Activated T-helper 1 cell treated with anti-CD3 and anti-CD28 coated beads, Interleukin-2, amount 50 U/mL, for 16 hours (primary cell): ENCODE measurements around the gene USP17L17.
A peak's percentile ranks its signal among the peaks of the same experiment; 100 is the strongest.
"Not testable (repeated sequence)": the region's sequence is repeated elsewhere in the genome, so short reads cannot be mapped to it uniquely, and the experiment has no call there.

Experiments used
- DNase-seq, 2 donors: peaks; one replicate each; pipeline ENCODE4 v3.0.0-alpha.2; 2020; ENCODE audit warnings: low read depth in 1 of 2, low spot score in 1 of 2

The USP17L17 gene

GRCh38 chr4:9243579-9243978 is at the start of gene USP17L17:
TSS of gene USP17L17 (plus strand) at chr4:9243879. CDS start at chr4:9243879, 0 bp downstream.
- DNase-seq, result not testable (repeated sequence)

- not testable (repeated sequence) for DNase-seq
Observed at GRCh38 chr4:9210357-9210756, 33.3 kb upstream of the USP17L17 start, which contains the start of gene USP17L10. TSS of gene USP17L10 (plus strand) at chr4:9210657. CDS start at chr4:9210657, 0 bp downstream.

GRCh38 chr4:9214701-9215100 is 29.0 kb upstream of the USP17L17 start:
- not testable (repeated sequence) for DNase-seq

GRCh38 chr4:9215105-9215504 is 28.6 kb upstream of the USP17L17 start, which contains the start of gene USP17L11:
TSS of gene USP17L11 (plus strand) at chr4:9215405. CDS start at chr4:9215405, 0 bp downstream.
- DNase-seq, result not testable (repeated sequence)

- not testable (repeated sequence) for DNase-seq
Observed at GRCh38 chr4:9219852-9220251, 23.8 kb upstream of the USP17L17 start, which contains the start of gene USP17L12. TSS of gene USP17L12 (plus strand) at chr4:9220152. CDS start at chr4:9220152, 0 bp downstream.

- DNase-seq, result not testable (repeated sequence)
Observed at GRCh38 chr4:9224596-9224995, 19.1 kb upstream of the USP17L17 start, which contains the start of gene USP17L13. TSS of gene USP17L13 (plus strand) at chr4:9224896. CDS start at chr4:9224896, 0 bp downstream.

- not testable (repeated sequence) for DNase-seq
Observed at GRCh38 chr4:9230249-9230648, 13.4 kb upstream of the USP17L17 start.

GRCh38 chr4:9234085-9234484 is 9.6 kb upstream of the USP17L17 start, which contains the start of gene USP17L15:
TSS of gene USP17L15 (plus strand) at chr4:9234385. CDS start at chr4:9234385, 0 bp downstream.
- not testable (repeated sequence) for DNase-seq

GRCh38 chr4:9238461-9238860 is 5.2 kb upstream of the USP17L17 start:
- not testable (repeated sequence) for DNase-seq

- DNase-seq, result peak in 1 of 2 donors; percentile 0
Observed at GRCh38 chr4:9247953-9248680, 4.4 kb downstream of the USP17L17 start, which contains the start of gene USP17L18. TSS of gene USP17L18 (plus strand) at chr4:9248630. CDS start at chr4:9248630, 0 bp downstream.

GRCh38 chr4:9253078-9253477 is 9.4 kb downstream of the USP17L17 start, which contains the start of gene USP17L19:
TSS of gene USP17L19 (plus strand) at chr4:9253378. CDS start at chr4:9253378, 0 bp downstream.
- DNase-seq, result not testable (repeated sequence)

- DNase-seq, result not testable (repeated sequence)
Observed at GRCh38 chr4:9257824-9258223, 14.1 kb downstream of the USP17L17 start, which contains the start of gene USP17L20. TSS of gene USP17L20 (plus strand) at chr4:9258124. CDS start at chr4:9258124, 0 bp downstream.

GRCh38 chr4:9262572-9262971 is 18.9 kb downstream of the USP17L17 start, which contains the start of gene USP17L21:
TSS of gene USP17L21 (plus strand) at chr4:9262872. CDS start at chr4:9262872, 0 bp downstream.
- DNase-seq, result not testable (repeated sequence)

- not testable (repeated sequence) for DNase-seq
Observed at GRCh38 chr4:9267319-9267718, 23.6 kb downstream of the USP17L17 start, which contains the start of gene USP17L22. TSS of gene USP17L22 (plus strand) at chr4:9267619. CDS start at chr4:9267619, 0 bp downstream.

- DNase-seq, result peak in 1 of 2 donors; percentile 1
Observed at GRCh38 chr4:9271719-9272118, 28.0 kb downstream of the USP17L17 start.
